K562 (cell line): Measurements from ENCODE around the gene PDE4D. TPM values are rescaled to one million over a fixed set of nuclear protein-coding genes. Genes with fewer than 3 reads are reported as not detected.

Experiments
- ATAC-seq: fragments of 200-7000 bp; cut with Tn5 transposase; 3 replicates; pipeline ENCODE4 v1.9.1; 2020; ENCODE audit warnings: moderate library complexity
- BruUV-seq: library from RNA; stranded (reverse); fragments of 400-500 nt; replicated peaks from 2 replicates; lab custom pipeline; 2021; lab: Mats Ljungman, UMichigan
- CTCF ChIA-PET: fragments of 300-600 bp; formaldehyde crosslinking; extraction: SDS; loops from one replicate; lab custom pipeline; 2021; ENCODE audit warnings: low intra/inter-chr PET ratio; lab: Yijun Ruan, JAX
- POLR2A ChIA-PET: fragments of 300-600, 350-650 bp; sonication (Branson Sonifier 250); formaldehyde crosslinking; extraction: SDS; loops from one replicate; lab custom pipeline; 2021; ENCODE audit warnings: antibody characterized with exemption, inconsistent platforms; lab: Yijun Ruan, JAX
- DNase-seq, 4 experiments: peaks; one replicate each; pipeline versions ENCODE4 v3.0.0 to v3.0.0-alpha.2; 2011 to 2018; ENCODE audit warnings: low spot score in 3 of 4, mixed read lengths in 3 of 4; ENCODE audit errors: extremely low read depth in 1 of 4
- FAIRE-seq: peaks from 2 replicates; lab custom pipeline; 2011; peaks lifted over from hg19 to GRCh38; lab: Jason Lieb, UNC
- H2AFZ ChIP-seq: 2 replicates; pipeline ENCODE4 v1.6.0; 2011; ENCODE audit warnings: low read depth, low read length, control low read depth, inconsistent platforms
- H3K27ac ChIP-seq: fragments of 200-600 bp; 3 replicates; pipeline ENCODE4 v1.8.0; 2011; ENCODE audit warnings: low read depth, mild to moderate bottlenecking, control low read depth, inconsistent platforms, low read length, moderate library complexity, mixed read lengths; ENCODE audit errors: extremely low read depth
- H3K27me3 ChIP-seq, 2 experiments: fragments of 300-600 bp in 1 of 2; 2 replicates in 1 of 2; 3 replicates in 1 of 2; pipeline versions ENCODE4 v1.6.0 to v1.8.0; 2011; ENCODE audit warnings: inconsistent platforms in 2 of 2, low read length in 2 of 2, mild to moderate bottlenecking in 1 of 2, mixed read lengths in 1 of 2, moderate library complexity in 1 of 2; ENCODE audit not compliant: control insufficient read depth in 2 of 2, insufficient read depth in 2 of 2
- H3K36me3 ChIP-seq: fragments of 300-600 bp; 3 replicates; pipeline ENCODE4 v1.8.0; 2011; ENCODE audit warnings: mild to moderate bottlenecking, low read length, inconsistent platforms; ENCODE audit not compliant: control insufficient read depth, insufficient read depth
- H3K4me1 ChIP-seq, 2 experiments: fragments of 200-600 bp in 1 of 2; replicated peaks in 1 of 2; 2 replicates in 1 of 2; 3 replicates in 1 of 2; pipeline versions ENCODE4 v1.5.1 to v1.8.0; 2011; ENCODE audit warnings: inconsistent platforms in 2 of 2, low read length in 2 of 2, mild to moderate bottlenecking in 1 of 2, mixed read lengths in 1 of 2, moderate library complexity in 1 of 2; ENCODE audit not compliant: control insufficient read depth in 2 of 2, insufficient read depth in 2 of 2
- H3K4me2 ChIP-seq: 2 replicates; pipeline ENCODE4 v1.6.1; 2011; ENCODE audit warnings: low read length, control low read depth, inconsistent platforms, mixed read lengths; ENCODE audit not compliant: insufficient read depth
- H3K4me3 ChIP-seq: fragments of 200-600 bp; sonication (generic), shearing (Covaris generic); 2 replicates; pipeline ENCODE4 v1.5.1; 2016; ENCODE audit warnings: control low read depth, inconsistent platforms
- H3K79me2 ChIP-seq: fragments of 200-600 bp; 3 replicates; pipeline ENCODE4 v1.8.0; 2011; ENCODE audit warnings: low read length, inconsistent platforms; ENCODE audit not compliant: control insufficient read depth, insufficient read depth
- H3K9ac ChIP-seq, 2 experiments: 2 replicates each; pipeline versions ENCODE4 v1.6.0 to v1.6.1; 2011; ENCODE audit warnings: low read depth in 2 of 2, low read length in 2 of 2, control low read depth in 1 of 2, inconsistent platforms in 1 of 2, mild to moderate bottlenecking in 1 of 2, mixed read lengths in 1 of 2; ENCODE audit not compliant: insufficient read depth in 1 of 2
- H3K9me1 ChIP-seq: one replicate; pipeline ENCODE4 v1.6.0; 2011; ENCODE audit warnings: inconsistent platforms, mild to moderate bottlenecking, low read length, moderate library complexity; ENCODE audit not compliant: control insufficient read depth, insufficient read depth
- H3K9me3 ChIP-seq: replicated peaks from 2 replicates; pipeline ENCODE4 v1.5.1; 2011; ENCODE audit warnings: low read depth, low read length, inconsistent platforms; ENCODE audit not compliant: control insufficient read depth, insufficient read depth
- H4K20me1 ChIP-seq: replicated peaks from 2 replicates; pipeline ENCODE4 v1.6.1; 2011; ENCODE audit warnings: low read length, inconsistent platforms, mixed read lengths; ENCODE audit not compliant: control insufficient read depth, insufficient read depth
- ARHGAP35 ChIP-seq: fragments of 450-650 bp; IDR thresholded peaks from 2 replicates; pipeline ENCODE4 v1.6.1; 2018; ENCODE audit not compliant: partially characterized antibody
- ELF4 ChIP-seq: fragments of 450-650 bp; formaldehyde crosslinking; IDR thresholded peaks from 2 replicates; pipeline ENCODE4 v1.4.0; 2022; ENCODE audit warnings: missing genetic modification characterization
- FOXA1 ChIP-seq: fragments of 450-650 bp; IDR thresholded peaks from 2 replicates; pipeline ENCODE4 v1.6.1; 2016; ENCODE audit warnings: mild to moderate bottlenecking, borderline replicate concordance
- HMGXB4 ChIP-seq: sonication (generic); formaldehyde crosslinking; IDR thresholded peaks from 2 replicates; pipeline ENCODE4 v1.8.1; 2023; ENCODE audit warnings: mild to moderate bottlenecking, missing genetic modification reagents
- KLF1 ChIP-seq: fragments of 450-650 bp; IDR thresholded peaks from 2 replicates; pipeline ENCODE4 v1.6.1; 2016; ENCODE audit warnings: missing genetic modification characterization, missing compliant biosample characterization
- MAFK ChIP-seq: IDR thresholded peaks from 2 replicates; pipeline ENCODE4 v1.6.1; 2011; ENCODE audit warnings: low read length, improper control_type of control experiment
- NFYB ChIP-seq: IDR thresholded peaks from 2 replicates; pipeline ENCODE4 v1.6.1; 2011; ENCODE audit warnings: mild to moderate bottlenecking, moderate library complexity; ENCODE audit not compliant: insufficient read length; ENCODE audit errors: extremely low read depth
- NR1H2 ChIP-seq: sonication (generic); formaldehyde crosslinking; IDR thresholded peaks from 2 replicates; pipeline ENCODE4 v1.4.0; 2020; ENCODE audit warnings: mild to moderate bottlenecking, missing genetic modification reagents
- SETDB1 ChIP-seq: IDR thresholded peaks from one replicate; pipeline ENCODE4 v1.6.1; 2012; ENCODE audit warnings: low read length, control low read depth, inconsistent platforms
- SOX6 ChIP-seq: fragments of 450-650 bp; IDR thresholded peaks from 2 replicates; pipeline ENCODE4 v1.6.1; 2014; ENCODE audit warnings: mild to moderate bottlenecking
- TSC22D4 ChIP-seq: fragments of 450-650 bp; IDR thresholded peaks from 2 replicates; pipeline ENCODE4 v1.6.1; 2016; ENCODE audit warnings: missing genetic modification characterization, missing biosample characterization, control low read depth
- ZNF146 ChIP-seq: IDR thresholded peaks from one replicate; pipeline ENCODE4 v1.6.1; 2018; ENCODE audit warnings: missing compliant biosample characterization; ENCODE audit not compliant: unreplicated experiment
- ZNF3 ChIP-seq: fragments of 250-450 bp; sonication (Bioruptor Pico); IDR thresholded peaks from 2 replicates; pipeline ENCODE4 v1.5.0; 2021; ENCODE audit warnings: mild to moderate bottlenecking, moderate library complexity
- ZNF347 ChIP-seq: fragments of 450-650 bp; formaldehyde crosslinking; IDR thresholded peaks from 2 replicates; pipeline ENCODE4 v1.4.0; 2020; ENCODE audit warnings: low read depth, mild to moderate bottlenecking, moderate library complexity
- ZNF518B ChIP-seq: fragments of 250-450 bp; sonication (Bioruptor Pico); IDR thresholded peaks from 2 replicates; pipeline ENCODE4 v1.5.0; 2021; ENCODE audit warnings: mild to moderate bottlenecking, moderate library complexity
- ZNF551 ChIP-seq: fragments of 250-450 bp; sonication (Bioruptor Pico); IDR thresholded peaks from 2 replicates; pipeline ENCODE4 v1.5.0; 2021; ENCODE audit warnings: mild to moderate bottlenecking, moderate library complexity
- in situ Hi-C: fragments of 300-500 bp; cut with MboI; formaldehyde crosslinking; loops from 4 replicates; pipeline ENCODE4 v1.15.0; 2018; ENCODE audit warnings: inconsistent platforms, mixed read lengths
- intact Hi-C: fragments of 100-400 bp; cut with micrococcal nuclease; formaldehyde crosslinking; loops from 2 replicates; pipeline ENCODE4 v1.14.2; 2022
- polyA plus RNA-seq, 8 experiments: library from polyadenylated mRNA; depleted of rRNA in 4 of 8; stranded (reverse) in 5 of 8; unstranded in 3 of 8; fragments of >200 nt; fragmentation: Nextera tagmentation in 2 of 8; fragmentation: Illumina TruSeq in 1 of 8; extraction: Ambion mirVana in 2 of 8; extraction: Trizol in 1 of 8; gene quantifications; 2 replicates each; pipeline versions ENCODE4 v1.2.1 to v1.2.3, GENCODE V29; 2011 to 2014; ENCODE audit warnings: inconsistent platforms in 1 of 8, missing spikeins in 1 of 8
- total RNA-seq, 7 experiments: library from RNA; depleted of rRNA in 6 of 7; stranded (reverse); fragments of >200 nt in 6 of 7; fragmentation: Illumina TruSeq in 2 of 7; extraction: Trizol in 2 of 7; gene quantifications; 2 replicates each; pipeline versions ENCODE4 v1.2.1 to v1.2.3, GENCODE V29; 2011 to 2021; ENCODE audit warnings: low replicate concordance in 1 of 7

The PDE4D gene
- total and polyA plus RNA-seq, 9 of the 15 experiments (the other 6 are each of a cell fraction or from before 2014, with no cell fraction given), result 0.04 to 0.46 (median 0.13) TPM

GRCh38 chr5:59319250-59319649 is 574.3 kb downstream of the PDE4D start:
- TF ChIP-seq MAFK (no peak), FOXA1 (no peak), NR1H2 (CRISPR knock-in tag) (no peak), HMGXB4 (CRISPR knock-in tag) (no peak), TSC22D4 (tag) (no peak), KLF1 (no peak), SOX6 (no peak), ZNF347 (no peak), ZNF146 (no peak), NFYB (no peak), ARHGAP35 (no peak), ELF4 (CRISPR knock-in tag) (no peak), ZNF518B (CRISPR knock-in tag) (no peak), ZNF551 (CRISPR knock-in tag) (no peak), SETDB1 (no peak), ZNF3 (no peak)
- ChIA-PET CTCF (no interaction called here), POLR2A (no interaction called here)
- Histone ChIP-seq H3K4me3 (no peak overlapping the region), H3K4me2 (no peak overlapping the region), H3K9ac (no peak overlapping the region), H3K4me1 (no peaks in the 10 kb centered on the region), H3K9me1 (no peaks in the 10 kb centered on the region), H2AFZ (no peak overlapping the region), H4K20me1 (no peaks in the 10 kb centered on the region), H3K36me3 (no peaks in the 10 kb centered on the region), H3K79me2 (no peaks in the 10 kb centered on the region), H3K9me3 (no peaks in the 10 kb centered on the region; the same call in 1 of the 2 replicates), H3K27ac (no peak overlapping the region), H3K27me3 (no peaks in the 10 kb centered on the region)
- BruUV-seq, result no TSS peak
- DNase-seq (no peak), ATAC-seq (no peak), FAIRE-seq (no peak)
- in situ Hi-C loops, result no loop called here
- intact Hi-C loops, result no loop called here
